Activated CD4-positive, alpha-beta T cell treated with anti-CD3 and anti-CD28 coated beads, Interleukin-2, amount 10 ng/mL, durations not matched to agents 7 days and 5 days (primary cell): ENCODE results near the gene NUDT22. TPM values are rescaled to one million over a fixed set of nuclear protein-coding genes. Genes with fewer than 3 reads are reported as not detected.

Experiments
- CTCF ChIA-PET: fragments of 350-600 bp; sonication (Branson Sonifier 250); formaldehyde crosslinking; loops from one replicate; lab custom pipeline; 2021; ENCODE audit warnings: antibody characterized with exemption; lab: Charles Lee
- POLR2A ChIA-PET: fragments of 350-600 bp; sonication (Branson Sonifier 250); formaldehyde crosslinking; loops from one replicate; lab custom pipeline; 2021; ENCODE audit warnings: antibody characterized with exemption; lab: Charles Lee
- DNase-seq: peaks from one replicate; pipeline ENCODE4 v3.0.0-alpha.2; 2020
- H3K27ac Mint-ChIP-seq: one replicate; pipeline ENCODE4 v1.8.0; 2021; ENCODE audit warnings: mild to moderate bottlenecking, moderate library complexity, mixed read lengths
- H3K27me3 Mint-ChIP-seq: one replicate; pipeline ENCODE4 v1.8.0; 2021; ENCODE audit warnings: mixed read lengths
- H3K36me3 Mint-ChIP-seq: one replicate; pipeline ENCODE4 v1.8.0; 2021; ENCODE audit warnings: low read depth, mixed read lengths
- H3K4me1 Mint-ChIP-seq: one replicate; pipeline ENCODE4 v1.8.0; 2021; ENCODE audit warnings: mixed read lengths
- H3K4me3 Mint-ChIP-seq: one replicate; pipeline ENCODE4 v1.8.0; 2021; ENCODE audit warnings: mild to moderate bottlenecking, moderate library complexity, mixed read lengths
- H3K9me3 Mint-ChIP-seq: one replicate; pipeline ENCODE4 v1.8.0; 2021; ENCODE audit warnings: mixed read lengths
- total RNA-seq, 2 experiments: library from RNA; stranded (reverse); gene quantifications; one replicate each; pipeline ENCODE4 v1.2.3, GENCODE V29; 2021

Gene NUDT22
- total RNA-seq, 2 experiments from 2014 or later = 70.2 to 82.1 TPM

DNA sequence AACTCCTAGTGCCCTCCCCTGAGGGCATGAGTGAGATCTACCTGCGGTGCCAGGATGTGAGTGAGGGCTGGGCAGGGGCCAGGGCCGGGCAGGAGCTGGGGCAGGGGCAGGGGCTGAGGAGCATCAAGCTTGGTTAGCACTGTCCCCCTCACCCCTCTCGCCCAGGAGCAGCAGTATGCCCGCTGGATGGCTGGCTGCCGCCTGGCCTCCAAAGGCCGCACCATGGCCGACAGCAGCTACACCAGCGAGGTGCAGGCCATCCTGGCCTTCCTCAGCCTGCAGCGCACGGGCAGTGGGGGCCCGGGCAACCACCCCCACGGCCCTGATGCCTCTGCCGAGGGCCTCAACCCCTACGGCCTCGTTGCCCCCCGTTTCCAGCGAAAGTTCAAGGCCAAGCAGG is 5.8 kb upstream of the NUDT22 start:
- no peaks in the 10 kb centered on the region for H3K27me3 Mint-ChIP-seq
- no peak overlapping the region for H3K4me3 Mint-ChIP-seq
- ChIA-PET CTCF (interaction anchor here (1.1 to 1.4 kb wide), 2 partner anchors 13 to 84 kb away, joined by 3 to 5 read pairs; no protein-coding TSS in a partner anchor), POLR2A (no interaction called here)
- peaks cover 12% of the 10 kb centered on the region for H3K4me1 Mint-ChIP-seq
- no peak overlapping the region for H3K27ac Mint-ChIP-seq
- no peaks in the 10 kb centered on the region for H3K9me3 Mint-ChIP-seq
- H3K36me3 Mint-ChIP-seq = peaks cover 16% of the 10 kb centered on the region
- no peak for DNase-seq

DNA sequence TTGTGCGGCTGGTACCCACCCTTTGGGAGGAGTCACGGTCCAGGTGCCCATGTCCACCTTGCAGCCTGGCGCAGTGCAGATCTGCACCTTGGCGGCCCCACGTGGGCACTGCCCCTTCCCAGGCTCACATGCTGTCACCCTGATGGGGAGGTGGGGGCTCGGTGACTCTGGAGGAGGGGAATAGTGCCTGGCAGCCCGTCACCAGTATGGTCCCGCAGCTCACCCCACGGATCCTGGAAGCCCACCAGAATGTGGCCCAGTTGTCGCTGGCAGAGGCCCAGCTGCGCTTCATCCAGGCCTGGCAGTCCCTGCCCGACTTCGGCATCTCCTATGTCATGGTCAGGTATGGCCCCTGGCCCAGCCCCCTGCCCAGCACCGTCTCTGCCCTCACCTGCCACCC is 5.3 kb upstream of the NUDT22 start:
- Mint-ChIP-seq H3K27me3 (no peaks in the 10 kb centered on the region), H3K9me3 (no peaks in the 10 kb centered on the region), H3K27ac (no peak overlapping the region), H3K36me3 (peaks cover 15% of the 10 kb centered on the region), H3K4me3 (no peak overlapping the region), H3K4me1 (peaks cover 14% of the 10 kb centered on the region)
- POLR2A ChIA-PET = no interaction called here
- CTCF ChIA-PET = interaction anchor here (0.6 to 1.1 kb wide), 2 partner anchors 12 to 84 kb away, joined by 3 read pairs; no protein-coding TSS in a partner anchor
- no peak for DNase-seq

DNA sequence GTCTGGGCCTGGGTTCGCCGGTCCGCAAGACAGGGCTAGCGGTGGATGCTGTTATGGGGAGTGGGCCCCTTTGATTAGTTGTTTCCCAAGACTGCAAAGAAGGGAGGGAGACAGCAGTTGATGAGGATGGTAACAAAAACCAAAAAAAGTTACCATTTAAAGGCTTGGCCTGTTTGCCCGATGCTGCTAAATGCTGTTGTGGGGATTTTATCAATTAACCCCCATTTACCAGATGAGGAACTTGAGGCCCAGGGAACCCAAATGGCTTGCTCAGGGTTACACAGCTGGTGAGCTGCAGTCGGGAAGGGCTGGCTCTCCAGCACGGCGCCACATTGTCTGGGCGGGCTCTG is 3.4 kb upstream of the NUDT22 start:
- POLR2A ChIA-PET = interaction anchor here (0.6 kb wide), 1 partner anchor 31 kb away, joined by 3 read pairs; no protein-coding TSS in a partner anchor
- no peak for DNase-seq
- no peaks in the 10 kb centered on the region for H3K9me3 Mint-ChIP-seq
- peaks cover 11% of the 10 kb centered on the region for H3K36me3 Mint-ChIP-seq
- CTCF ChIA-PET = interaction anchor here (1.1 to 9.2 kb wide), 3 partner anchors 10 to 108 kb away, joined by 5 to 94 read pairs (median 7); partner anchors contain the start of gene FERMT3
- H3K27ac Mint-ChIP-seq = no peak overlapping the region
- no peak overlapping the region for H3K4me3 Mint-ChIP-seq
- H3K27me3 Mint-ChIP-seq = no peaks in the 10 kb centered on the region
- H3K4me1 Mint-ChIP-seq = peaks cover 20% of the 10 kb centered on the region

- CTCF ChIA-PET = interaction anchor here (0.7 to 9.2 kb wide), 6 partner anchors 9 to 108 kb away, joined by 3 to 94 read pairs (median 5); partner anchors contain the start of genes FERMT3 and FKBP2
- POLR2A ChIA-PET = interaction anchor here (0.6 kb wide), 1 partner anchor 31 kb away, joined by 3 read pairs; no protein-coding TSS in a partner anchor
- H3K4me1 Mint-ChIP-seq = peaks cover 23% of the 10 kb centered on the region
- no peak for DNase-seq
- peaks cover 11% of the 10 kb centered on the region for H3K36me3 Mint-ChIP-seq
- H3K27me3 Mint-ChIP-seq = no peaks in the 10 kb centered on the region
- H3K4me3 Mint-ChIP-seq = no peak overlapping the region
- H3K9me3 Mint-ChIP-seq = no peaks in the 10 kb centered on the region
- H3K27ac Mint-ChIP-seq = no peak overlapping the region
These were observed 2.9 kb upstream of the NUDT22 start for GRCh38 chr11:64223001-64223651.

- CTCF ChIA-PET = interaction anchor here (0.6 to 9.2 kb wide), 7 partner anchors 9 to 760 kb away, joined by 3 to 94 read pairs (median 5); partner anchors contain the start of genes FERMT3 and FKBP2
- Mint-ChIP-seq H3K27ac (peak overlapping the region; percentile 90), H3K36me3 (peaks cover 7% of the 10 kb centered on the region), H3K27me3 (no peaks in the 10 kb centered on the region), H3K9me3 (no peaks in the 10 kb centered on the region), H3K4me1 (peaks cover 27% of the 10 kb centered on the region), H3K4me3 (peak overlapping the region; percentile 86)
- POLR2A ChIA-PET = interaction anchor here (0.8 to 1.0 kb wide), 2 partner anchors 11 to 18 kb away, joined by 3 to 4 read pairs; partner anchors contain the start of gene FERMT3
- DNase-seq = no peak
These were observed 1.8 kb upstream of the NUDT22 start for GRCh38 chr11:64224151-64224890.

- peak overlapping the region; percentile 90 for H3K27ac Mint-ChIP-seq
- H3K4me3 Mint-ChIP-seq = peak overlapping the region; percentile 86
- CTCF ChIA-PET = interaction anchor here (2.5 to 9.2 kb wide), 3 partner anchors 9 to 79 kb away, joined by 8 to 94 read pairs (median 9); partner anchors contain the start of gene FERMT3
- POLR2A ChIA-PET = interaction anchor here (0.7 to 0.8 kb wide), 2 partner anchors 12 to 115 kb away, joined by 4 read pairs; no protein-coding TSS in a partner anchor
- DNase-seq = no peak
- no peaks in the 10 kb centered on the region for H3K27me3 Mint-ChIP-seq
- H3K9me3 Mint-ChIP-seq = no peaks in the 10 kb centered on the region
- H3K36me3 Mint-ChIP-seq = peaks cover 7% of the 10 kb centered on the region
- H3K4me1 Mint-ChIP-seq = peaks cover 34% of the 10 kb centered on the region
These were observed 1.0 kb upstream of the NUDT22 start for GRCh38 chr11:64224891-64225607.

DNA sequence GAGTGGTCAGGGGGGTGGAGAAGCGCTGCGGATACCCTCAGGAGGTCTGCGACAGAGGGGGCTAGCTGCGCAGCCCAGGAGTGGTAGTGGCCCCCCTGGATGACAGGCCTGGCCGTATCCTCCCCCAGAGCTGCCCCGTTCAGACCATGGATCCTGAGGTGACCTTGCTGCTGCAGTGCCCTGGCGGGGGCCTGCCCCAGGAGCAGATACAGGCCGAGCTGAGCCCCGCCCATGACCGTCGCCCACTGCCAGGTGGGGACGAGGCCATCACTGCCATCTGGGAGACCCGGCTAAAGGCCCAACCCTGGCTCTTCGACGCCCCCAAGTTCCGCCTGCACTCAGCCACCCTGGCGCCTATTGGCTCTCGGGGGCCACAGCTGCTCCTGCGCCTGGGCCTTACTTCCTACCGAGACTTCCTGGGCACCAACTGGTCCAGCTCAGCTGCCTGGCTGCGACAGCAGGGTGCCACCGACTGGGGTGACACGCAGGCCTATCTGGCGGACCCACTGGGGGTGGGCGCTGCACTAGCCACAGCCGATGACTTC is 505 bp downstream of the NUDT22 start:
- Mint-ChIP-seq H3K27ac (peak overlapping the region; percentile 87), H3K27me3 (no peaks in the 10 kb centered on the region), H3K4me3 (peak overlapping the region; percentile 86), H3K36me3 (peaks cover 5% of the 10 kb centered on the region), H3K9me3 (no peaks in the 10 kb centered on the region), H3K4me1 (peaks cover 43% of the 10 kb centered on the region)
- POLR2A ChIA-PET = interaction anchor here (0.6 to 1.0 kb wide), 2 partner anchors 15 to 78 kb away, joined by 3 read pairs; no protein-coding TSS in a partner anchor
- CTCF ChIA-PET = interaction anchor here (0.7 to 9.2 kb wide), 9 partner anchors 11 to 78 kb away, joined by 3 to 94 read pairs (median 7); partner anchors contain the start of genes FERMT3 and PLCB3
- peak; percentile 73 for DNase-seq

DNA sequence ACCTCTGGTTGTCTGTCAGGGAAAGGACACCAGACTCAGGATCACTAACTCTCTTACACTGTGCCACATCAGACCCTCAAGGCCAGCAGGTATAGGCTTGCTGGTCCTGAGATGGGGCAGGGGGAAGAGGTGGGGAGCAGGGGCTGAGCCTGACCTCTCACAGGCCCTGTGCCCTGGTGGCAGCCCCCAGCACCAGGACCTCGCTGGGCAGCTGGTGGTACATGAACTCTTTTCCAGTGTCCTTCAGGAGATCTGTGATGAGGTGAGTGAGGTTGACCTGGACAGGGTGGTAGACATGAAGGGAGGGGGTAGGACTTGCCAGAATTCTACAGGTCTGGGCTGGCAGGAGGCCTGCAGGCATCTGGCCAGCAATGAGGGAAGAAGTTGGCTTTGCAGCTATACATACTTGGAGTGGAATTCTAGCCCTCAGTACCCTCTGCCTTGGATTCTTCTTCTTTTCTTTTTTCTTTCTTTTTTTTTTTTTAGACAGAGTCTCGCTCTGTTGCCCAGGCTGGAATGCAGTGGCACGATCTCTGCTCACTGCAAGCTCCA is 1.4 kb downstream of the NUDT22 start:
- ChIA-PET POLR2A (no interaction called here), CTCF (interaction anchor here (1.0 to 9.2 kb wide), 6 partner anchors 14 to 77 kb away, joined by 3 to 94 read pairs (median 8); partner anchors contain the start of genes FERMT3, FKBP2 and PLCB3)
- no peak for DNase-seq
- Mint-ChIP-seq H3K27me3 (no peaks in the 10 kb centered on the region), H3K4me1 (peaks cover 51% of the 10 kb centered on the region), H3K9me3 (no peaks in the 10 kb centered on the region), H3K36me3 (peaks cover 5% of the 10 kb centered on the region), H3K27ac (peak overlapping the region; percentile 87), H3K4me3 (peak overlapping the region; percentile 86)

- Mint-ChIP-seq H3K4me1 (peaks cover 59% of the 10 kb centered on the region), H3K27ac (peak overlapping the region; percentile 94), H3K9me3 (no peaks in the 10 kb centered on the region), H3K4me3 (peak overlapping the region; percentile 87), H3K27me3 (no peaks in the 10 kb centered on the region), H3K36me3 (peaks cover 5% of the 10 kb centered on the region)
- ChIA-PET POLR2A (no interaction called here), CTCF (interaction anchor here (0.7 to 9.2 kb wide), 4 partner anchors 12 to 75 kb away, joined by 3 to 94 read pairs (median 3); partner anchors contain the start of gene FERMT3)
- DNase-seq = no peak
These were observed 3.1 kb downstream of the NUDT22 start for GRCh38 chr11:64229090-64229743.

DNA sequence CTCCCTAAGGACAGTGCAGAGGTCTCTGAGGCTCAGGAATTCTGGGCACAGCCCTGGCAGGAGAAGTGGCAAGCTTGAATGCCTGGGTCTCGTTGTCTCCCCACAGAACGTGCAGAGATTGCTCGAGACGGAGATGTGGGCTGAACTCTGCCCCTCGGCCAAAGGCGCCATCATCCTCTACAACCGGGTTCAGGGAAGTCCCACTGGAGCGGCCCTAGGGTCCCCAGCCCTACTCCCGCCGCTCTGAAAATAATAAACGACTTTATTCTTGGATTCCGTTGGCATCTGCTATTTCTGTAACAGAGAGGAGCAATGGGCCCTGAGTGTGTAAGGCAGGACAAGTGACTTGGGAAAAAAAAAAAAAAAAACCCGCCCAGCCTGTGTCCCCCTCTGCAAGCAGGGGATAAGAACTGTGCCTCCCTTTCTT is 3.7 kb downstream of the NUDT22 start:
- H3K4me1 Mint-ChIP-seq = peaks cover 58% of the 10 kb centered on the region
- CTCF ChIA-PET = interaction anchor here (0.6 to 9.2 kb wide), 5 partner anchors 10 to 74 kb away, joined by 3 to 94 read pairs (median 3); partner anchors contain the start of gene FERMT3
- H3K27ac Mint-ChIP-seq = peak overlapping the region; percentile 94
- no peaks in the 10 kb centered on the region for H3K9me3 Mint-ChIP-seq
- H3K36me3 Mint-ChIP-seq = peaks cover 5% of the 10 kb centered on the region
- POLR2A ChIA-PET = no interaction called here
- H3K27me3 Mint-ChIP-seq = no peaks in the 10 kb centered on the region
- H3K4me3 Mint-ChIP-seq = peak overlapping the region; percentile 87
- DNase-seq = no peak
